Measurements from ENCODE around the gene SDC3.

The SDC3 gene

DNA sequence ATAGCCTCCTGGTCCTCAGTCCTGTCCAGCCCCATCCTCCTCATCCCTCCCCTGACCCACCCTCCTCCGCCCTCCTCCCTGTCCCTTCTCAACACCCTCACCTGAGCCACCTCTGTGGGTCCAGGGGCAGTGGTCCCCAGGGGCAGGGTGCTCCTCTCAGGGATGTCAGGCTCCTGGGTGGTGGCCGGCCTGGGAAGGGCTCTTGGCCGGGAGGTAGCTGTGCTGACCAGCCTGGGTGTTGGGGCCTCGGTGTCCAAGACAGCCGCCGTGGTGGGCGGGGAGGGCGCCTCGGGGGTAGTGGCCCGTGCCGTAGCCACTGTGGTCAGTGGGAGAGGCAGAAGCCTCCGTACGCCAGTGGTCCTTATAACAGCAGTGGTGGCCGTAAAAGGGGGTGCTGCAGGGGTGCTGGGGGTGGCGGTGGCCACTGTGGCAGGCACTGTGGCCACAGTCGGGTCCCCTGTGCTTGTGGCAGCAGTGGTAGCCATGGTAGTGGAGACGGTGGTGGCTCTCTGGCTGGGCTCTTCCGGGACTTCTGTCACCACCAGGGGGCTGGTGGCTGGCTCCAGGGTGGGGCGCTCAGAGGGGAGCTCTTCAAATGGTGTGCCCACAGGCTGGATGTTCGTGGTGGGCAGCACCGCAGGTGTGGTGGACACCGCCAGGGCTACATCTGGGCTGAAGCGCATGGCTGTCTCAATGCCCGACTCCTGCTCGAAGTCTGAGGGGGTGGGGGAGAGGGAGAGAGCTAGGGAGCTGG lies 31.9 kb downstream of the SDC3 start:
- no peak for DNase-seq (ENCODE audit: low read depth)
- TF ChIP-seq, protein P1, sequence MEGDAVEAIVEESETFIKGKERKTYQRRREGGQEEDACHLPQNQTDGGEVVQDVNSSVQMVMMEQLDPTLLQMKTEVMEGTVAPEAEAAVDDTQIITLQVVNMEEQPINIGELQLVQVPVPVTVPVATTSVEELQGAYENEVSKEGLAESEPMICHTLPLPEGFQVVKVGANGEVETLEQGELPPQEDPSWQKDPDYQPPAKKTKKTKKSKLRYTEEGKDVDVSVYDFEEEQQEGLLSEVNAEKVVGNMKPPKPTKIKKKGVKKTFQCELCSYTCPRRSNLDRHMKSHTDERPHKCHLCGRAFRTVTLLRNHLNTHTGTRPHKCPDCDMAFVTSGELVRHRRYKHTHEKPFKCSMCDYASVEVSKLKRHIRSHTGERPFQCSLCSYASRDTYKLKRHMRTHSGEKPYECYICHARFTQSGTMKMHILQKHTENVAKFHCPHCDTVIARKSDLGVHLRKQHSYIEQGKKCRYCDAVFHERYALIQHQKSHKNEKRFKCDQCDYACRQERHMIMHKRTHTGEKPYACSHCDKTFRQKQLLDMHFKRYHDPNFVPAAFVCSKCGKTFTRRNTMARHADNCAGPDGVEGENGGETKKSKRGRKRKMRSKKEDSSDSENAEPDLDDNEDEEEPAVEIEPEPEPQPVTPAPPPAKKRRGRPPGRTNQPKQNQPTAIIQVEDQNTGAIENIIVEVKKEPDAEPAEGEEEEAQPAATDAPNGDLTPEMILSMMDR (IDR thresholded peaks at IDR 0.05; ENCODE audit: control insufficient read depth, insufficient read depth, low read depth, low read length, missing control alignments): peak; percentile 3
- no peak overlapping the region for H3K4me3 ChIP-seq (ENCODE audit: control insufficient read depth, low read depth, low read length)

DNA sequence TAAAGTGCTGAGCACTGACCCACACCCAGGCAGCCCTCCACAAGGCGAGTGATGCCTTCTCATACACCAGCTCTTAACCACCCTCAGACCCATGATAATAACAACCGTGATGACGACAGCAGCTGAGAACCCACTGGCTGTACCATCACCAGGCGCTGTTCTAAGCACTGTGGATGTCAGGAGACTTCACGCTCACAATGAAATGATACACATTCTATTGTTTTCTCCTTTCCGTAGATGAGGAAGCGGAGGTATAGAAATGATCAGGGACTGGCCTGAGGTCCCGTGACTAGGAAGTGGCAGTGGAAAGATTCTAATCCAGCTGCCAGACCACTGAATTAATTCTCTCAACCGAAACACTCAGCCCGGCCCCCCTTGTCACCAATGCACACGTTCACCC lies 32.6 kb downstream of the SDC3 start:
- no peak overlapping the region for H3K4me3 ChIP-seq (ENCODE audit: control insufficient read depth, low read depth, low read length)
- DNase-seq (ENCODE audit: low read depth): no peak
- TF ChIP-seq, protein P1 (IDR thresholded peaks at IDR 0.05; ENCODE audit: control insufficient read depth, insufficient read depth, low read depth, low read length, missing control alignments): no peak

DNA sequence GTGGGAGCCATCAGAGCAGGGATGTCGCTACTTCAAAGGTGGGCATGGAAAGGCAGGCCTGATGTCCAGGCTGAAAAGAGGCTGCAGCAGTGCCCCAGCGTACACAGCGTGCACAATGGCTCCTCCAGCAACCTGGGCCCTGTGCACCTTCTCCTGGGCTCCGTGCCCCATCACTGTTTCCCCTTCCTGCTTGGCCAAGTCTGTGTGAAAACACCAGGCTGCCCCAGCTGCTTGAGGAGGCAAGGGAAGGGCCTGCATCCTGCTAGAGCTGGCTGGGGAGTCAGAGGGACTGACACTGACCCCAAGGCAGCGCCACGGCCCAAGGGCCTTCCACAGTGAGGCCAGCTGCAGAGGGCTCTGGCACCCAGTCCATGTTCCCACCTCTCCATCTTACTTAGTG lies 33.4 kb downstream of the SDC3 start:
- TF ChIP-seq, protein P1 (IDR thresholded peaks at IDR 0.05; ENCODE audit: control insufficient read depth, insufficient read depth, low read depth, low read length, missing control alignments): no peak
- no peak overlapping the region for H3K4me3 ChIP-seq (ENCODE audit: control insufficient read depth, low read depth, low read length)
- DNase-seq (ENCODE audit: low read depth): no peak

DNA sequence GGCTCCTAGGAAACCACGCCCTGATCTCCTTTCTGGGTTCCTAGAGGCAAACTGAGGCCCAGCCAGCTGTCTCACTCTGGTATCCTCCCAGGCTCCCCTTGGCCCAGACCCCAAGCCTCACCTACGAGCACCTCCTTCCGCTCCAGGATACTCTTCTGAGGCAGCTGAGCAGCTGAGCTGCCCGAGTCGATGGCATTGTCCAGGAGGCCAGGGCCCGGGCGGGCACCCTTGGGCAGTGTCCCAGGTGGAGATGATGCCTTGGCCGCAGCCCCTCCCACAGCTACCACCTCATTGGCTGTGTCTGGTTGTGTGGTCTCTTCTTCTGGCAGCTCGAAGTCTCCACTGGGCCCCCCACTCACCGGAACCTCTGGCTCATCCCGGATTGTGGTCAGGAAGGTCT lies 34.4 kb downstream of the SDC3 start:
- DNase-seq (ENCODE audit: low read depth): no peak
- TF ChIP-seq, protein P1 (IDR thresholded peaks at IDR 0.05; ENCODE audit: control insufficient read depth, insufficient read depth, low read depth, low read length, missing control alignments): no peak
- H3K4me3 ChIP-seq (ENCODE audit: control insufficient read depth, low read depth, low read length): no peak overlapping the region

DNA sequence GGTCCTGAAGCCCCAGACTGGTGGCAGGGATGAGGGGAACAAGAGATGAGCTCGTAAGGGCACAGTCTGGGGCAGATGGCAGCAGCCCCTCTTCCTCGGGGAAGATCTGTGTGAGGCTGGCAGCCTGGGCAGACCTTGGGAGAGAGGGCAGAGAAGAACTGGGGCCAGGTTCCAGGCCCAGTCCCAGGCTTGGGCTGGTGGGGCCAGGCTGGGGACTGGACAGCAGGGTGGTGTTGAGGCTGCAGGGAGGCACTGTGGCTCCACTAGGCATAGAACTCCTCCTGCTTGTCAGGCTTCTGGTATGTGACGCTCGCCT lies 35.7 kb downstream of the SDC3 start:
- TF ChIP-seq, protein P1 (IDR thresholded peaks at IDR 0.05; ENCODE audit: control insufficient read depth, insufficient read depth, low read depth, low read length, missing control alignments): no peak
- DNase-seq (ENCODE audit: low read depth): no peak
- no peak overlapping the region for H3K4me3 ChIP-seq (ENCODE audit: control insufficient read depth, low read depth, low read length)

DNA sequence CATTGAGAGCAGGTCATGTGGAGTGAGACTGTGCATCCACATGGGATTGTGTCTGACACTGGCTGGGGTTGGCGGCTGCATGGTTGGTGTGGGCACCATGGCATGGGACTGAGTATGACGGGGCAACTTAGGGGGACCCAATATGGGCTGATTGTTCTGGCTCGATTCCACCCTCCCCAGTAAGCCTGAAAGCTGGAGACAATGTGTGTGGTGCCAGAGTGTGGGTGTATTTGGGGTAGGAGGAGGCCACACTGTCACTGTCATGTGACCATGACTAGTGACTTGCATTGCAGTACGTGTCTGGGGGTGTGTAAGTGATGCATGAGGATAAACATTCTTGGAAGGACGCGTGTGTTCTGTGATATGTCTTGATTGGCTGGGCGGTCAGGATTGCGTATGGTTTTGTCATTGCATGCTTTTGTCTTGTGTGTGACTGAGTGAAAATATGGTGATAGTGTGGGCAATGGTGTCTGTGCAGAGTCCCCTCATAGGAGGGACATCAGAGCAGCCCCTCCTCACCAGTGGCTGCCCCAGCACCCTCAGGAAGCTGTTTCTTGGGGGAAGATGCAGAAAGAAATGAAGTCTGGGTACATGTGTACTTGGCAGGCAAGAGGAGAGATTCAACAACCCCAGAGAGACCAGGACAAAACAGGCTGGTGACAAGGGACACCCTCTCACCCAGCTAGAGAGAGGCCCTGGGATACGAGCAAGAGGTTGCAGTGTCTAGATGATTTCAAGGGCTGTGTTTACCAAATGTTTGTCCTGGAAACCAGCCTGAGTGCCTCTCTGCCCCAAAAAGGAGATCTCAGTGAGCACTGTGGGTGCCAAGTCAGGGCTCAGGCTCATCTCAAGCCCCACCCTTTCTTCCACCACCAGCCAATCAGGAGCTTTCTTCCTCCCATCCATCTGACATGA lies 36.3 kb downstream of the SDC3 start:
- DNase-seq (ENCODE audit: low read depth): no peak
- H3K4me3 ChIP-seq (ENCODE audit: control insufficient read depth, low read depth, low read length): no peak overlapping the region
- TF ChIP-seq, protein P1 (IDR thresholded peaks at IDR 0.05; ENCODE audit: control insufficient read depth, insufficient read depth, low read depth, low read length, missing control alignments): no peak

Data from AG09309 (cell line).